ENCODE data around the gene PEX11B.
"Not testable (repeated sequence)": the region's sequence is repeated elsewhere in the genome, so short reads cannot be mapped to it uniquely, and the experiment has no call there.

PEX11B gene

DNA sequence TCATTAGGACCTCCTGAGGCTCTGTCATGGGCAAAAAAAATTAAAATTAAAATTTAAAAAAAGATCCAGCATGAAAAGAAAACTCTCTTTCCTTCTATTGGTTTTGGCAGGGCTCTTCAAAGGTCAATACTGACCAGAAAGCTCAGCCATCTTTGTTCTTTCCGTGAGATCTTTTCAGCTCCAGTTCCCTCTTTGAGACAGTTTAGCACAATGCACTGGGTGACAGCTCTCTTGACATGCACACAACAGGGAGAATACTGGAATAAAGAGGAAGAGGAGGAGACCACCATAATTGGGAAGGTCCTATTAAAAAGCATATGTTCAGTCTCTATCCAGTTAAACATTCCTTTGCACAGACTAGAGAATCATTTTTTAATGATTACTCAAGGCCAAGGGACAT, 33.0 kb upstream of the PEX11B start:
- DNase-seq: no peak

- no peak for DNase-seq
Observed at GRCh38 chr1:145949219-145949618, 30.7 kb upstream of the PEX11B start.

DNA sequence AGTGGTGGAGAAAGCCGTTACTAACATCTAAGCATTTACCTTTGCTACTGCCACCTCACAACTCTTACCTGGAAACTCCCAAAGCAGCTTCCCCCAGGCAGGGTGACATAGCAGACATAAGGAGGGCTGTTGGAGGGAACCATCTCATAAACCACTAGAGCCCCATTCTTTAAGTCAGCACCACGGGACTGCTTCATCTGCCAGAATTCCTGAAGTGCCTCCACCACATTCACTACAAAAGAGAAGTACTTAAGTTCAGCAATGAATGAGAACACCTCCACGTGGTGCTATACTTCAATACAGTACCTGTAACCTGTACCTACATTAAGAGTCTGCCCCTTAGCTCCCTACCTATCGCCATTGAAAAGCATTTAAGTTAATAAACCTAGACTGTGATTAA, 29.0 kb upstream of the PEX11B start:
- no peak for DNase-seq

DNA sequence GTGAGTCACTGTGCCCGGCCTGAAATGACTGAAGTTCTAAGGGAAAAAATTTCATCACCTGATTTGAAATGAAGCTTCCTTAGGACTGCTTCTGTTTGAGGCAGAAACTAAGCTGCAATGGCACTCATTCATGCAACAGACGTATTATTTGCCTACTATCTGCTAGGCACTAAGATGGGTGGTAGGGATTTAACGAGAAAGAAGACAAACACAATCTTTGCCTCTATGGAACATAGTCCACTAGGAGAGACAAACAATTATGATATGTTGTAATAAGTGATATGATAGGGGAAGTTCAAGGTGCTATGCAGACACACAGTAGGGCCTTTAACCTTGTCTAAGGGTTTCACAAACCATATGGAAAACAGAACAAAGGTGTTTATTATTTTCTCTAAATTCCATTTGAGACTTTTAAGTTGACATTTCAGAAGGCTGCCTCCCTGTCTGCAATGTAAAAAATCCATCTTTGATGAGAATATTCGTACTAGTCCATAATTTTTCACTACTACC, 28.0 kb upstream of the PEX11B start:
- DNase-seq: no peak

DNA sequence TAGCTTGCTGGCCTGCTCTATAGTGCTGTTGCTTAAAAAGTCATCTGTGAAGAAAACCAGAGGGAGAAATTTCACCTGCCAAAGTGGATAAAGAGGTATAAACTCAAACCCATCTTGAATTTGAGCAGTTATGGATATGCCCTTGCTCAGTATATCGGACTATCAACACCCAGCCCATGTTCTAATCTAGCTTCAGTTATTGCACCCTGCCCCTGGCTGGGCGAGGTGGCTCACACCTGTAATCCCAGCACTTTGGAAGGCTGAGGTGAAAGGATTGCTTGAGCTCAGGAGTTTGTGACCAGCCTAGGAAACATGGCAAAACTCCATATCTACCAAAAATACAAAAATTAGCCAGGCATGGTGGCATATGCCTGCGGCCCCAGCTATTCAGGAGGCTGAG, 26.0 kb upstream of the PEX11B start:
- no peak for DNase-seq

DNA sequence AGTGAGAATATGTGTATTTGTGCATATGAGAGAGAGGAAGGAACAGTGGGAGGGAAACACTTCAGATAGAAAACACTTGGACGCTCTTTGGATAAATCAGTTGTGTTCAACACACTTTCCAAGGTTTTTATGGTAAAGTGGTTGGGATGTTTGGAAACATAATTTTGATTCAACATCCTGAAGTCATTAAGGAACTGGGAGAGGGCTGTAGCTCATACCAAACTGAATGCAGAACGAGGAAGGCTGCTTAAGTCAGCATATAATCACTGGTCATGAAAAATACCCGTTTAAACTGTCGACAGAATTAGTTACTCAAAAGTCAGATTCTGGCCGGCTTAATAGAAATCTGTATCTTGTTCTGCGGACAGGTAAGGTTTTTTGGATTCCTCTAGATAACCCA, 24.4 kb upstream of the PEX11B start:
- DNase-seq: no peak

- DNase-seq: no peak
Observed at GRCh38 chr1:145942405-145942804, 23.9 kb upstream of the PEX11B start.

GRCh38 chr1:145937436-145937835, 18.9 kb upstream of the PEX11B start:
- DNase-seq: no peak

DNA sequence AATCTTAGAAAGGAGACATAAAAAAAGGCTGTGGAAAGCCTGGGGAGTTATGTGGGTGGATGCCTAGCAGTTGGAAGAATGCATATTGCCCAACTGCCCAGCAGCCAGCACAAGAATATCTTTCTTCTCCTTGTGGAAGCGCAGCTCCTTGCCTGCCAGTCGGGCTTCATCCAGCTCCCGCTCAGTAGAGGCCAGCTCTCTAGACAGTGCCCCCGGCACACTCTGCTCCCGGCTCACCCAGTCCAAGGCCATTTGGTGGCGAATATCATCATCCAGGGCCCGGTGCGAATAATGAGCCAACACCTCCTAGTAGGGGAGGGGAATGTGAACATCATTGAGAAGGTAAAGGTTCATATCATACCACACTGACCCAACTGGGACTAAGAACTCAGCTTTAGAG, 17.7 kb upstream of the PEX11B start:
- no peak for DNase-seq

DNA sequence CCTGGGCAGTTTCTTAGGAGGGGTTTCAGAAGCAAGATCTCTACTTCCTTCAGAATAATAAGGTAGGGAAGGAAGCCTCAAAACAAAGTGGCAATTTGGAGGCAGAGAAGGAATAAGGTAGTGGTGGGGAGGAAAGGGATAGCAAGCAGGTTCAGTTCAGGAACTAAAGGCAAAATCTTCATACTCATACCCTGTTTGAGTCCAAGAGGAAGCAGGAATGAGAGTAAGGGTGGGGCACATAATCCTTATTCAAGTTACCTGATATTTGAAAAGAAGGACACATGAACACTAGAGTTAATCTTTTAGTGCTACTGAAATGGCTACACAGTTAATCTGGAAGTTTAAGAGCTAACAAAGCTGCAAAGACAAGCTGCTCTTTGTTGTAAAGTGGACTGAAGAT, 17.2 kb upstream of the PEX11B start:
- DNase-seq: no peak

- peak in 1 of 2 donors; percentile 68 for DNase-seq
Observed at GRCh38 chr1:145932522-145933009, 14.0 kb upstream of the PEX11B start.

- DNase-seq: no peak
Observed at GRCh38 chr1:145927916-145928643, 9.6 kb upstream of the PEX11B start.

GRCh38 chr1:145927063-145927886, 8.8 kb upstream of the PEX11B start, which contains the start of gene RBM8A:
Gene RBM8A (minus strand): TSS chr1:145927484. CDS start chr1:145927426, 58 bp downstream.
- DNase-seq: peak; percentile 89 to 99

DNA sequence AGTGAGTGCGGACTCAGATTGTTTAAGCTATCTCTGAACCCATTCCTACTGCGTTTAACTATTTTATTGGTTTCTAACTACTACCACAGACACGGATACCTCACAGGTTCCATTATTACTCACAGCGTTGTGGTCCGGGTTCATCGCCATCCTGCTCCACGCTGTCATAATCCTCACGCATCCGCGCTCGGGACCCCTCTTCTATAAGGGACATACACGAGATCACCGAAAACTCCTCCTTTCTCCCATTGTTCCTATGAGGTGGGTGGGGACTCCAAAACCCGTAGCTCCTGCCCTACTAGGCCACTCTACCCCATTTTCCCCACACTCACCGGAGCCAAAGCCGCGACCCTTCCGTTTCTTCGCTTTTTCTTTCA, 8.2 kb upstream of the PEX11B start:
- DNase-seq: peak in 1 of 2 donors; percentile 36

GRCh38 chr1:145922266-145922665, 3.7 kb upstream of the PEX11B start:
- no peak for DNase-seq

GRCh38 chr1:145920297-145920696, 1.8 kb upstream of the PEX11B start:
- DNase-seq: not testable (repeated sequence)

- DNase-seq: no peak
Observed at GRCh38 chr1:145918992-145919939, 749 bp upstream of the PEX11B start.

DNA sequence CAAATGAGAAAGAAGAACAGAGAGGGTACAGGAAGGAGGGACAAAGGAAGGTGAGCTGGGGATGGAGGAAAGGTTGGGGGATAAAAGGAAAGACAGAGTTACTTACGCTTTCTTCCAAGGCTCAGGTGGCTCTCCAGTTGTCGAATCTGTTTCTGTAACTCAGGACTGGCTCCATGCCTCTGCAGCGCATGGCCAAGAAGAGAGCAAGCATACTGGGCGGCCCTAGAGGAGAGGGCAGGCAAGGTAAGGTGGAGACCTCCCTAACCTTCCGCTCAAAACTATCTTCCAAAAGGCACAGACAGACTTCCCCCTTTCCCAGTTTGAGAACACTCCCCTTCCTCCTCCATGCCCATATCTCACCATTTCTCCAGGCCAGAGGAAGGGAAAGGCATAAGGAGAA, 922 bp downstream of the PEX11B start:
- no peak for DNase-seq

- no peak for DNase-seq
Observed at GRCh38 chr1:145916745-145917144, 1.8 kb downstream of the PEX11B start.

GRCh38 chr1:145912128-145912641, 6.3 kb downstream of the PEX11B start:
- no peak for DNase-seq

- no peak for DNase-seq
Observed at GRCh38 chr1:145908653-145909052, 9.9 kb downstream of the PEX11B start.

- DNase-seq: no peak
Observed at GRCh38 chr1:145906954-145907753, 11.4 kb downstream of the PEX11B start.
